Smooth muscle cell (in vitro differentiated cells): ENCODE measurements around the gene ABCA2. TPM values are rescaled to one million over a fixed set of nuclear protein-coding genes. Genes with fewer than 3 reads are reported as not detected.

Experiments used
- DNase-seq: peaks from one replicate; lab custom pipeline; 2025; ENCODE audit not compliant: unreplicated experiment; lab: John Stamatoyannopoulos, UW
- H2AFZ ChIP-seq: fragments of 200-600 bp; sonication (generic); 2 replicates; pipeline ENCODE4 v1.6.0; 2016; ENCODE audit warnings: antibody characterized with exemption, low read depth, mild to moderate bottlenecking
- H3F3A ChIP-seq: fragments of 200-600 bp; sonication (generic); 2 replicates; pipeline ENCODE4 v1.6.0; 2017; ENCODE audit warnings: antibody characterized with exemption, low read depth
- H3K27ac ChIP-seq: fragments of 200-600 bp; sonication (generic); 2 replicates; pipeline ENCODE4 v1.5.1; 2016; ENCODE audit warnings: low read depth, mild to moderate bottlenecking
- H3K27me3 ChIP-seq: fragments of 200-600 bp; sonication (generic); 2 replicates; pipeline ENCODE4 v1.6.1; 2016; ENCODE audit warnings: low read depth, mild to moderate bottlenecking
- H3K36me3 ChIP-seq: fragments of 200-600 bp; sonication (generic); 2 replicates; pipeline ENCODE4 v1.5.1; 2016; ENCODE audit warnings: low read depth
- H3K4me1 ChIP-seq: fragments of 200-600 bp; sonication (generic); 2 replicates; pipeline ENCODE4 v1.5.1; 2016; ENCODE audit warnings: low read depth
- H3K4me2 ChIP-seq: fragments of 200-600 bp; sonication (generic); 2 replicates; pipeline ENCODE4 v1.6.0; 2016; ENCODE audit warnings: mild to moderate bottlenecking
- H3K4me3 ChIP-seq: fragments of 200-600 bp; sonication (generic); 2 replicates; pipeline ENCODE4 v1.5.1; 2016; ENCODE audit warnings: mild to moderate bottlenecking
- H3K79me2 ChIP-seq: fragments of 200-600 bp; sonication (generic); 2 replicates; pipeline ENCODE4 v1.6.0; 2016; ENCODE audit warnings: low read depth, mild to moderate bottlenecking
- H3K9ac ChIP-seq: fragments of 200-600 bp; sonication (generic); 2 replicates; pipeline ENCODE4 v1.6.0; 2016; ENCODE audit warnings: low read depth
- H3K9me3 ChIP-seq: fragments of 200-600 bp; sonication (generic); replicated peaks from 2 replicates; pipeline ENCODE4 v1.5.1; 2016; ENCODE audit warnings: low read depth
- H4K20me1 ChIP-seq: fragments of 200-600 bp; sonication (generic); 2 replicates; pipeline ENCODE4 v1.6.0; 2016; ENCODE audit warnings: low read depth
- WGBS: methylation state at CpG from one replicate; pipeline ENCODE4 v1.1.7; 2016; ENCODE audit warnings: low lambda C conversion rate; 5-methylcytosine and 5-hydroxymethylcytosine counted together
- polyA plus RNA-seq: library from polyadenylated mRNA; unstranded; fragments of >200 nt; fragmentation: Nextera tagmentation; extraction: Ambion mirVana; gene quantifications from 2 replicates; pipeline ENCODE4 v1.2.1, GENCODE V29; 2016
- total RNA-seq: library from RNA; depleted of rRNA; stranded (reverse); fragments of >200 nt; gene quantifications from 2 replicates; pipeline ENCODE4 v1.2.3, GENCODE V29; 2014
- TF ChIP-seq, protein P1 (sequence below): fragments of 200-600 bp; sonication (generic); IDR thresholded peaks from 2 replicates; pipeline ENCODE4 v1.5.1; 2017; ENCODE audit warnings: borderline replicate concordance, mild to moderate bottlenecking, antibody characterized with exemption; ENCODE audit not compliant: insufficient read depth, poor library complexity, severe bottlenecking

ABCA2 gene
- total and polyA plus RNA-seq, 2 experiments from 2014 or later = 15.9 to 26.2 TPM

DNA sequence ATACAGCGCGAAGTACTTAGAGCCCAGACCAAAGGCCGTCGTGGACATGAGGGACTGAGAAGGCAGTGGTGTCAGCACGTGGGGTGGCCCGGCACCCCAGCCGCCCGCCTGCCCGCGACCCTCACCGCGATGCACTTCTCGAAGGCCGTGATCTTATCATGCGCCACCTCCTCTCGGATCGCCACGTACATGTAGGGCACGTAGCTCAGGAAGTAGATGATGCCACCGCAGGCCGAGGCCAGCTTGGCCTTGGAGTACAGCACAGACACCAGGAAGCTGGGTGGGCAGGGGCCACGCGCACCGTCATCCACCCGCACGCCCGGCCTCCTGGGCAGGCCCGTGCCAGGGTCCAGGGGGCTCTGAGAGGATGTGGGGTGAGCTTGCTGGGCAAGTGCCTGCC lies 11.0 kb downstream of the ABCA2 start:
- Histone ChIP-seq H3K36me3 (no peaks in the 10 kb centered on the region), H3K4me3 (no peak overlapping the region), H4K20me1 (no peaks in the 10 kb centered on the region), H3K79me2 (no peaks in the 10 kb centered on the region), H3K4me2 (no peak overlapping the region), H3K9me3 (no peaks in the 10 kb centered on the region), H3K27ac (no peak overlapping the region), H3K9ac (no peak overlapping the region), H3F3A (no peaks in the 10 kb centered on the region), H3K4me1 (no peaks in the 10 kb centered on the region), H2AFZ (no peak overlapping the region), H3K27me3 (no peaks in the 10 kb centered on the region)
- TF ChIP-seq, protein P1, sequence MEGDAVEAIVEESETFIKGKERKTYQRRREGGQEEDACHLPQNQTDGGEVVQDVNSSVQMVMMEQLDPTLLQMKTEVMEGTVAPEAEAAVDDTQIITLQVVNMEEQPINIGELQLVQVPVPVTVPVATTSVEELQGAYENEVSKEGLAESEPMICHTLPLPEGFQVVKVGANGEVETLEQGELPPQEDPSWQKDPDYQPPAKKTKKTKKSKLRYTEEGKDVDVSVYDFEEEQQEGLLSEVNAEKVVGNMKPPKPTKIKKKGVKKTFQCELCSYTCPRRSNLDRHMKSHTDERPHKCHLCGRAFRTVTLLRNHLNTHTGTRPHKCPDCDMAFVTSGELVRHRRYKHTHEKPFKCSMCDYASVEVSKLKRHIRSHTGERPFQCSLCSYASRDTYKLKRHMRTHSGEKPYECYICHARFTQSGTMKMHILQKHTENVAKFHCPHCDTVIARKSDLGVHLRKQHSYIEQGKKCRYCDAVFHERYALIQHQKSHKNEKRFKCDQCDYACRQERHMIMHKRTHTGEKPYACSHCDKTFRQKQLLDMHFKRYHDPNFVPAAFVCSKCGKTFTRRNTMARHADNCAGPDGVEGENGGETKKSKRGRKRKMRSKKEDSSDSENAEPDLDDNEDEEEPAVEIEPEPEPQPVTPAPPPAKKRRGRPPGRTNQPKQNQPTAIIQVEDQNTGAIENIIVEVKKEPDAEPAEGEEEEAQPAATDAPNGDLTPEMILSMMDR = no peak
- DNase-seq = no peak
- WGBS = 98% methylated on average over 28 of the region's 28 CpGs

- no peaks in the 10 kb centered on the region for H3K79me2 ChIP-seq
- H3F3A ChIP-seq = no peaks in the 10 kb centered on the region
- no peak overlapping the region for H3K4me3 ChIP-seq
- no peak overlapping the region for H3K27ac ChIP-seq
- H3K27me3 ChIP-seq = no peaks in the 10 kb centered on the region
- no peaks in the 10 kb centered on the region for H3K4me1 ChIP-seq
- H4K20me1 ChIP-seq = no peaks in the 10 kb centered on the region
- TF ChIP-seq, protein P1 = no peak
- no peaks in the 10 kb centered on the region for H3K36me3 ChIP-seq
- no peaks in the 10 kb centered on the region for H3K9me3 ChIP-seq
- no peak for DNase-seq
- H3K9ac ChIP-seq = no peak overlapping the region
- no peak overlapping the region for H3K4me2 ChIP-seq
- WGBS = 93% methylated on average over 16 of the region's 16 CpGs
- H2AFZ ChIP-seq = no peak overlapping the region
Measured at GRCh38 chr9:137016436-137016835, 11.6 kb downstream of the ABCA2 start.

- Histone ChIP-seq H2AFZ (no peak overlapping the region), H4K20me1 (no peaks in the 10 kb centered on the region), H3K4me3 (no peak overlapping the region), H3K4me2 (no peak overlapping the region), H3K9me3 (no peaks in the 10 kb centered on the region), H3K27me3 (no peaks in the 10 kb centered on the region), H3F3A (no peaks in the 10 kb centered on the region), H3K36me3 (no peaks in the 10 kb centered on the region), H3K9ac (no peak overlapping the region), H3K27ac (no peak overlapping the region), H3K4me1 (no peaks in the 10 kb centered on the region), H3K79me2 (no peaks in the 10 kb centered on the region)
- TF ChIP-seq, protein P1 = no peak
- WGBS = 96% methylated on average over 21 of the region's 21 CpGs
- no peak for DNase-seq
Measured at GRCh38 chr9:137015976-137016375, 12.1 kb downstream of the ABCA2 start.

GRCh38 chr9:137015540-137015930 lies 12.5 kb downstream of the ABCA2 start:
- WGBS = 97% methylated on average over 25 of the region's 25 CpGs
- no peak overlapping the region for H3K27ac ChIP-seq
- no peak for DNase-seq
- no peaks in the 10 kb centered on the region for H4K20me1 ChIP-seq
- TF ChIP-seq, protein P1 = no peak
- no peak overlapping the region for H3K4me3 ChIP-seq
- H3F3A ChIP-seq = no peaks in the 10 kb centered on the region
- no peak overlapping the region for H3K9ac ChIP-seq
- no peaks in the 10 kb centered on the region for H3K4me1 ChIP-seq
- H3K79me2 ChIP-seq = no peaks in the 10 kb centered on the region
- no peaks in the 10 kb centered on the region for H3K27me3 ChIP-seq
- no peak overlapping the region for H3K4me2 ChIP-seq
- no peaks in the 10 kb centered on the region for H3K36me3 ChIP-seq
- H2AFZ ChIP-seq = no peak overlapping the region
- no peaks in the 10 kb centered on the region for H3K9me3 ChIP-seq
